Stromal cell of bone marrow (primary cell): ENCODE data around the gene DNMT3A.
"Not testable (repeated sequence)": the region's sequence is repeated elsewhere in the genome, so short reads cannot be mapped to it uniquely, and the experiment has no call there.

Experiments
- DNase-seq: peaks from one replicate; pipeline ENCODE4 v3.0.0-alpha.2; 2012; ENCODE audit warnings: low read depth

DNMT3A gene

GRCh38 chr2:25233916-25234605 lies 107.7 kb downstream of the DNMT3A start:
- peak; percentile 38 for DNase-seq

GRCh38 chr2:25232248-25232825 lies 109.4 kb downstream of the DNMT3A start:
- no peak for DNase-seq

GRCh38 chr2:25230948-25231311 lies 110.8 kb downstream of the DNMT3A start:
- DNase-seq = no peak

- DNase-seq = no peak
Measured at GRCh38 chr2:25230198-25230947, 111.4 kb downstream of the DNMT3A start.

GRCh38 chr2:25229279-25230197 lies 112.2 kb downstream of the DNMT3A start:
- DNase-seq = no peak

GRCh38 chr2:25228848-25229278 lies 112.9 kb downstream of the DNMT3A start:
- peak; percentile 54 for DNase-seq

GRCh38 chr2:25227576-25227975 lies 114.1 kb downstream of the DNMT3A start:
- DNase-seq = no peak

GRCh38 chr2:25226827-25227226 lies 114.9 kb downstream of the DNMT3A start:
- DNase-seq = no peak

- DNase-seq = no peak
Measured at GRCh38 chr2:25222477-25223121, 119.1 kb downstream of the DNMT3A start.

- DNase-seq = no peak
Measured at GRCh38 chr2:25221579-25221978, 120.1 kb downstream of the DNMT3A start.

GRCh38 chr2:25220313-25220712 lies 121.4 kb downstream of the DNMT3A start:
- DNase-seq = no peak

- DNase-seq = no peak
Measured at GRCh38 chr2:25219621-25220020, 122.1 kb downstream of the DNMT3A start.

GRCh38 chr2:25218100-25218499 lies 123.6 kb downstream of the DNMT3A start:
- DNase-seq = no peak

GRCh38 chr2:25215948-25216679 lies 125.6 kb downstream of the DNMT3A start:
- no peak for DNase-seq

GRCh38 chr2:25215232-25215631 lies 126.5 kb downstream of the DNMT3A start:
- no peak for DNase-seq

GRCh38 chr2:25213229-25213628 lies 128.5 kb downstream of the DNMT3A start:
- DNase-seq = no peak

- not testable (repeated sequence) for DNase-seq
Measured at GRCh38 chr2:25210923-25211322, 130.8 kb downstream of the DNMT3A start.

GRCh38 chr2:25207078-25207545 lies 134.6 kb downstream of the DNMT3A start:
- no peak for DNase-seq

GRCh38 chr2:25204190-25204838 lies 137.4 kb downstream of the DNMT3A start:
- no peak for DNase-seq

- no peak for DNase-seq
Measured at GRCh38 chr2:25202275-25202674, 139.4 kb downstream of the DNMT3A start.
